ENCODE measurements around the gene DTD1.

- TF ChIP-seq, protein P1, sequence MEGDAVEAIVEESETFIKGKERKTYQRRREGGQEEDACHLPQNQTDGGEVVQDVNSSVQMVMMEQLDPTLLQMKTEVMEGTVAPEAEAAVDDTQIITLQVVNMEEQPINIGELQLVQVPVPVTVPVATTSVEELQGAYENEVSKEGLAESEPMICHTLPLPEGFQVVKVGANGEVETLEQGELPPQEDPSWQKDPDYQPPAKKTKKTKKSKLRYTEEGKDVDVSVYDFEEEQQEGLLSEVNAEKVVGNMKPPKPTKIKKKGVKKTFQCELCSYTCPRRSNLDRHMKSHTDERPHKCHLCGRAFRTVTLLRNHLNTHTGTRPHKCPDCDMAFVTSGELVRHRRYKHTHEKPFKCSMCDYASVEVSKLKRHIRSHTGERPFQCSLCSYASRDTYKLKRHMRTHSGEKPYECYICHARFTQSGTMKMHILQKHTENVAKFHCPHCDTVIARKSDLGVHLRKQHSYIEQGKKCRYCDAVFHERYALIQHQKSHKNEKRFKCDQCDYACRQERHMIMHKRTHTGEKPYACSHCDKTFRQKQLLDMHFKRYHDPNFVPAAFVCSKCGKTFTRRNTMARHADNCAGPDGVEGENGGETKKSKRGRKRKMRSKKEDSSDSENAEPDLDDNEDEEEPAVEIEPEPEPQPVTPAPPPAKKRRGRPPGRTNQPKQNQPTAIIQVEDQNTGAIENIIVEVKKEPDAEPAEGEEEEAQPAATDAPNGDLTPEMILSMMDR (conservative IDR thresholded peaks at IDR 0.05): no peak
- TF ChIP-seq EZH2 (IDR thresholded peaks at IDR 0.05; ENCODE audit: low read depth): no peak
Measured at GRCh38 chr20:18635380-18635779, 47.5 kb downstream of the DTD1 start.

Data from PC-9 (cell line).